K562 (cell line): ENCODE results near the gene CCT5. TPM values are rescaled to one million over a fixed set of nuclear protein-coding genes. Genes with fewer than 3 reads are reported as not detected.

ENCODE experiments used
- ATF1 ChIP-seq, 2 experiments: fragments of 450-650 bp in 1 of 2; IDR thresholded peaks; 2 replicates each; pipeline ENCODE4 v1.6.1; 2016; ENCODE audit warnings: missing compliant biosample characterization in 1 of 2, missing genetic modification characterization in 1 of 2
- BCL6 ChIP-seq: fragments of 250-450 bp; sonication (Bioruptor Pico); IDR thresholded peaks from 2 replicates; pipeline ENCODE4 v1.4.0; 2020
- CHD1 ChIP-seq: fragments of 200-600 bp; sonication (generic); IDR thresholded peaks from one replicate; pipeline ENCODE4 v1.6.1; 2012; ENCODE audit warnings: mild to moderate bottlenecking, moderate library complexity, low read length, inconsistent platforms
- CHD4 ChIP-seq: fragments of 200-600 bp; sonication (generic); IDR thresholded peaks from 3 replicates; pipeline ENCODE4 v1.6.1; 2012; ENCODE audit warnings: low read depth, mild to moderate bottlenecking, mixed read lengths, low read length, inconsistent platforms; ENCODE audit not compliant: insufficient read depth, insufficient replicate concordance, poor library complexity, severe bottlenecking
- CTBP1 ChIP-seq: fragments of 450-650 bp; IDR thresholded peaks from 2 replicates; pipeline ENCODE4 v1.6.1; 2016; ENCODE audit warnings: borderline replicate concordance
- ELF4 ChIP-seq: fragments of 450-650 bp; formaldehyde crosslinking; IDR thresholded peaks from 2 replicates; pipeline ENCODE4 v1.4.0; 2022; ENCODE audit warnings: missing genetic modification characterization
- FOXA1 ChIP-seq: fragments of 450-650 bp; IDR thresholded peaks from 2 replicates; pipeline ENCODE4 v1.6.1; 2016; ENCODE audit warnings: mild to moderate bottlenecking, borderline replicate concordance
- PURB ChIP-seq: sonication (generic); formaldehyde crosslinking; IDR thresholded peaks from 2 replicates; pipeline ENCODE4 v1.9.0; 2021; ENCODE audit warnings: low read depth, mild to moderate bottlenecking, missing genetic modification reagents
- SMC3 ChIP-seq: conservative IDR thresholded peaks from 2 replicates; pipeline ENCODE4 v1.6.1; 2011; ENCODE audit warnings: low read depth, low read length, improper control_type of control experiment; ENCODE audit not compliant: insufficient read depth
- ZFP30 ChIP-seq: fragments of 250-450 bp; sonication (Bioruptor Pico); IDR thresholded peaks from 2 replicates; pipeline ENCODE4 v1.8.0; 2022; ENCODE audit warnings: moderate library complexity, mild to moderate bottlenecking, inconsistent platforms, borderline replicate concordance
- ZNF239 ChIP-seq: fragments of 250-450 bp; sonication (Bioruptor Pico); IDR thresholded peaks from 2 replicates; pipeline ENCODE4 v1.4.0; 2020; ENCODE audit warnings: mild to moderate bottlenecking
- ZNF589 ChIP-seq: fragments of 200-800 bp; sonication (Bioruptor generic); IDR thresholded peaks from 2 replicates; pipeline ENCODE4 v1.6.1; 2016; ENCODE audit warnings: low read depth, missing genetic modification characterization, missing compliant biosample characterization
- ZNF668 ChIP-seq: fragments of 250-450 bp; sonication (Bioruptor Pico); IDR thresholded peaks from 2 replicates; pipeline ENCODE4 v1.8.0; 2022; ENCODE audit warnings: mild to moderate bottlenecking, inconsistent platforms
- polyA plus RNA-seq, 8 experiments: library from polyadenylated mRNA; depleted of rRNA in 4 of 8; stranded (reverse) in 5 of 8; unstranded in 3 of 8; fragments of >200 nt; fragmentation: Nextera tagmentation in 2 of 8; fragmentation: Illumina TruSeq in 1 of 8; extraction: Ambion mirVana in 2 of 8; extraction: Trizol in 1 of 8; gene quantifications; 2 replicates each; pipeline versions ENCODE4 v1.2.1 to v1.2.3, GENCODE V29; 2011 to 2014; ENCODE audit warnings: inconsistent platforms in 1 of 8, missing spikeins in 1 of 8
- total RNA-seq, 7 experiments: library from RNA; depleted of rRNA in 6 of 7; stranded (reverse); fragments of >200 nt in 6 of 7; fragmentation: Illumina TruSeq in 2 of 7; extraction: Trizol in 2 of 7; gene quantifications; 2 replicates each; pipeline versions ENCODE4 v1.2.1 to v1.2.3, GENCODE V29; 2011 to 2021; ENCODE audit warnings: low replicate concordance in 1 of 7
- TF ChIP-seq, protein P1 (sequence below), 2 experiments: fragments of 450-650 bp in 1 of 2; IDR thresholded peaks; 2 replicates each; pipeline ENCODE4 v1.6.1; 2011 to 2017; ENCODE audit warnings: low read depth in 2 of 2, antibody characterized with exemption in 1 of 2, borderline replicate concordance in 1 of 2, low read length in 1 of 2, mild to moderate bottlenecking in 1 of 2, mixed read lengths in 1 of 2; ENCODE audit not compliant: control insufficient read depth in 1 of 2
- TF ChIP-seq, protein P2 (sequence below): fragments of 450-650 bp; IDR thresholded peaks from 2 replicates; pipeline ENCODE4 v1.6.1; 2017; ENCODE audit warnings: antibody characterized with exemption, mild to moderate bottlenecking
- TF ChIP-seq, protein P3 (sequence below): sonication (generic); formaldehyde crosslinking; IDR thresholded peaks from 2 replicates; pipeline ENCODE4 v1.9.0; 2022; ENCODE audit warnings: mild to moderate bottlenecking, missing genetic modification reagents
- TF ChIP-seq, protein P4 (sequence below): fragments of 250-450 bp; sonication (Bioruptor Pico); IDR thresholded peaks from 2 replicates; pipeline ENCODE4 v1.5.0; 2021

CCT5 gene
- total and polyA plus RNA-seq, 9 of the 15 experiments (the other 6 are each of a cell fraction or from before 2014, with no cell fraction given): 782 to 1,606 (median 1,153) TPM

DNA sequence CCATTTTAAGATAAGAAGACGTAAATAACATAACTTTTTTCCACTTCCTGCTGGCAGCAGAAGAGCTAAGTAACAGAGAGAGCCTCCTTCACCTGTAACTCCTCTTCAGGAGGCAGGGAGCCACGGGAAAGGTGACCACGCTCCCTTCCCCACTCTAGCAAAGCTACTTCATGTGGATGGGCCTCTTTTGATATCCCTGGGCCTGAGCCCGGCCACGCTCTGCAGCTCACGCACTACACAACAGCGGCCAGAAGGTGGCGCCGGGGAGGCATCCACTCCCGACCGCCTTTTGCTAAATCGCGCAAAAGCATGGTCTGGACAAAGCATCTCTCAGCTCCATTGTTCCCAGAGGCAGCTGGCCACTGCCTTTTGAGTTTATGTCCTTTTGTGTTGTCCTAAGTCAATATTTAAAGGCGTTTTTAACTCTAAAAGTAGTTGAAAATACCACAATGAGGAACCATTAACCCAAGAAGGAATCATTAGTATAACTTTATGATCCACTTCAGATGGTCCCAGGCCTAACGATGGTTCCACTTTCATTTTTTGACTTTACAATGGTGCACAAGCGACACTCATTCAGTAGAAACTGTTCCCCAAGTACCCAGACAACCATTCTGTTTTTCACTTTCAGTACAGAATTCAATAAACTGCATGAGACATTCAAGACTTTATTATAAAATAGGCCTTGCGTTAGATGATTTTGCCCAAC, 34.0 kb downstream of the CCT5 start (continued):
- TF ChIP-seq, protein P1, sequence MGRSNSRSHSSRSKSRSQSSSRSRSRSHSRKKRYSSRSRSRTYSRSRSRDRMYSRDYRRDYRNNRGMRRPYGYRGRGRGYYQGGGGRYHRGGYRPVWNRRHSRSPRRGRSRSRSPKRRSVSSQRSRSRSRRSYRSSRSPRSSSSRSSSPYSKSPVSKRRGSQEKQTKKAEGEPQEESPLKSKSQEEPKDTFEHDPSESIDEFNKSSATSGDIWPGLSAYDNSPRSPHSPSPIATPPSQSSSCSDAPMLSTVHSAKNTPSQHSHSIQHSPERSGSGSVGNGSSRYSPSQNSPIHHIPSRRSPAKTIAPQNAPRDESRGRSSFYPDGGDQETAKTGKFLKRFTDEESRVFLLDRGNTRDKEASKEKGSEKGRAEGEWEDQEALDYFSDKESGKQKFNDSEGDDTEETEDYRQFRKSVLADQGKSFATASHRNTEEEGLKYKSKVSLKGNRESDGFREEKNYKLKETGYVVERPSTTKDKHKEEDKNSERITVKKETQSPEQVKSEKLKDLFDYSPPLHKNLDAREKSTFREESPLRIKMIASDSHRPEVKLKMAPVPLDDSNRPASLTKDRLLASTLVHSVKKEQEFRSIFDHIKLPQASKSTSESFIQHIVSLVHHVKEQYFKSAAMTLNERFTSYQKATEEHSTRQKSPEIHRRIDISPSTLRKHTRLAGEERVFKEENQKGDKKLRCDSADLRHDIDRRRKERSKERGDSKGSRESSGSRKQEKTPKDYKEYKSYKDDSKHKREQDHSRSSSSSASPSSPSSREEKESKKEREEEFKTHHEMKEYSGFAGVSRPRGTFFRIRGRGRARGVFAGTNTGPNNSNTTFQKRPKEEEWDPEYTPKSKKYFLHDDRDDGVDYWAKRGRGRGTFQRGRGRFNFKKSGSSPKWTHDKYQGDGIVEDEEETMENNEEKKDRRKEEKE (IDR thresholded peaks at IDR 0.05; ENCODE audit: borderline replicate concordance in 1 of 2, control insufficient read depth in 1 of 2, low read depth in 2 of 2, low read length in 1 of 2): 0 out of 4 replicates have a peak, but pooled peaks of 1 of the 2 experiments have one; percentile 46
- TF ChIP-seq CTBP1: peak; percentile 82; the same call in 1 of the 2 replicates
- 0 out of 2 replicates have a peak, but pooled peaks have one; percentile 49 for TF ChIP-seq BCL6 (CRISPR knock-in tag)
- TF ChIP-seq, protein P2, sequence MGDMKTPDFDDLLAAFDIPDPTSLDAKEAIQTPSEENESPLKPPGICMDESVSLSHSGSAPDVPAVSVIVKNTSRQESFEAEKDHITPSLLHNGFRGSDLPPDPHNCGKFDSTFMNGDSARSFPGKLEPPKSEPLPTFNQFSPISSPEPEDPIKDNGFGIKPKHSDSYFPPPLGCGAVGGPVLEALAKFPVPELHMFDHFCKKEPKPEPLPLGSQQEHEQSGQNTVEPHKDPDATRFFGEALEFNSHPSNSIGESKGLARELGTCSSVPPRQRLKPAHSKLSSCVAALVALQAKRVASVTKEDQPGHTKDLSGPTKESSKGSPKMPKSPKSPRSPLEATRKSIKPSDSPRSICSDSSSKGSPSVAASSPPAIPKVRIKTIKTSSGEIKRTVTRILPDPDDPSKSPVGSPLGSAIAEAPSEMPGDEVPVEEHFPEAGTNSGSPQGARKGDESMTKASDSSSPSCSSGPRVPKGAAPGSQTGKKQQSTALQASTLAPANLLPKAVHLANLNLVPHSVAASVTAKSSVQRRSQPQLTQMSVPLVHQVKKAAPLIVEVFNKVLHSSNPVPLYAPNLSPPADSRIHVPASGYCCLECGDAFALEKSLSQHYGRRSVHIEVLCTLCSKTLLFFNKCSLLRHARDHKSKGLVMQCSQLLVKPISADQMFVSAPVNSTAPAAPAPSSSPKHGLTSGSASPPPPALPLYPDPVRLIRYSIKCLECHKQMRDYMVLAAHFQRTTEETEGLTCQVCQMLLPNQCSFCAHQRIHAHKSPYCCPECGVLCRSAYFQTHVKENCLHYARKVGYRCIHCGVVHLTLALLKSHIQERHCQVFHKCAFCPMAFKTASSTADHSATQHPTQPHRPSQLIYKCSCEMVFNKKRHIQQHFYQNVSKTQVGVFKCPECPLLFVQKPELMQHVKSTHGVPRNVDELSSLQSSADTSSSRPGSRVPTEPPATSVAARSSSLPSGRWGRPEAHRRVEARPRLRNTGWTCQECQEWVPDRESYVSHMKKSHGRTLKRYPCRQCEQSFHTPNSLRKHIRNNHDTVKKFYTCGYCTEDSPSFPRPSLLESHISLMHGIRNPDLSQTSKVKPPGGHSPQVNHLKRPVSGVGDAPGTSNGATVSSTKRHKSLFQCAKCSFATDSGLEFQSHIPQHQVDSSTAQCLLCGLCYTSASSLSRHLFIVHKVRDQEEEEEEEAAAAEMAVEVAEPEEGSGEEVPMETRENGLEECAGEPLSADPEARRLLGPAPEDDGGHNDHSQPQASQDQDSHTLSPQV: peak; percentile 95
- TF ChIP-seq SMC3: peak; percentile 98
- no peak for TF ChIP-seq ATF1 (CRISPR knock-in tag; IDR thresholded peaks at IDR 0.05)
- TF ChIP-seq ATF1 (tag; IDR thresholded peaks at IDR 0.05): peak; percentile 48; the same call in 1 of the 2 replicates
- TF ChIP-seq PURB (CRISPR knock-in tag): no peak
- TF ChIP-seq ZNF589 (CRISPR knock-in tag): no peak; the same call in 1 of the 2 replicates
- no peak for TF ChIP-seq FOXA1
- TF ChIP-seq, protein P3, sequence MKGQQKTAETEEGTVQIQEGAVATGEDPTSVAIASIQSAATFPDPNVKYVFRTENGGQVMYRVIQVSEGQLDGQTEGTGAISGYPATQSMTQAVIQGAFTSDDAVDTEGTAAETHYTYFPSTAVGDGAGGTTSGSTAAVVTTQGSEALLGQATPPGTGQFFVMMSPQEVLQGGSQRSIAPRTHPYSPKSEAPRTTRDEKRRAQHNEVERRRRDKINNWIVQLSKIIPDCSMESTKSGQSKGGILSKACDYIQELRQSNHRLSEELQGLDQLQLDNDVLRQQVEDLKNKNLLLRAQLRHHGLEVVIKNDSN (CRISPR knock-in tag): no peak
- TF ChIP-seq CHD1: no peak
- TF ChIP-seq ZFP30 (CRISPR knock-in tag): no peak
- no peak for TF ChIP-seq ZNF668 (CRISPR knock-in tag)
- TF ChIP-seq, protein P4, sequence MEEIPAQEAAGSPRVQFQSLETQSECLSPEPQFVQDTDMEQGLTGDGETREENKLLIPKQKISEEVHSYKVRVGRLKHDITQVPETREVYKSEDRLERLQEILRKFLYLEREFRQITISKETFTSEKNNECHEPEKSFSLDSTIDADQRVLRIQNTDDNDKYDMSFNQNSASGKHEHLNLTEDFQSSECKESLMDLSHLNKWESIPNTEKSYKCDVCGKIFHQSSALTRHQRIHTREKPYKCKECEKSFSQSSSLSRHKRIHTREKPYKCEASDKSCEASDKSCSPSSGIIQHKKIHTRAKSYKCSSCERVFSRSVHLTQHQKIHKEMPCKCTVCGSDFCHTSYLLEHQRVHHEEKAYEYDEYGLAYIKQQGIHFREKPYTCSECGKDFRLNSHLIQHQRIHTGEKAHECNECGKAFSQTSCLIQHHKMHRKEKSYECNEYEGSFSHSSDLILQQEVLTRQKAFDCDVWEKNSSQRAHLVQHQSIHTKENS (CRISPR knock-in tag): no peak
- TF ChIP-seq ZNF239 (CRISPR knock-in tag): peak; percentile 64; the same call in 1 of the 2 replicates
- TF ChIP-seq CHD4: no peak
- peak; percentile 74; the same call in 1 of the 2 replicates for TF ChIP-seq ELF4 (CRISPR knock-in tag)
